ENCODE measurements around the gene PTGR3.

The PTGR3 gene

GRCh38 chr18:75167759-75168618 lies 41.0 kb downstream of the PTGR3 start:
- DNase-seq: no peak

GRCh38 chr18:75167137-75167536 lies 41.8 kb downstream of the PTGR3 start:
- no peak for DNase-seq

- no peak for DNase-seq
Measured at GRCh38 chr18:75165926-75166325, 43.0 kb downstream of the PTGR3 start.

GRCh38 chr18:75164479-75164878 lies 44.5 kb downstream of the PTGR3 start:
- no peak for DNase-seq

- no peak for DNase-seq
Measured at GRCh38 chr18:75163736-75164135, 45.2 kb downstream of the PTGR3 start.

GRCh38 chr18:75162978-75163377 lies 46.0 kb downstream of the PTGR3 start:
- no peak for DNase-seq

GRCh38 chr18:75162467-75162866 lies 46.5 kb downstream of the PTGR3 start:
- no peak for DNase-seq

- DNase-seq: no peak
Measured at GRCh38 chr18:75161256-75162028, 47.5 kb downstream of the PTGR3 start.

- no peak for DNase-seq
Measured at GRCh38 chr18:75160364-75160763, 48.6 kb downstream of the PTGR3 start.

- no peak for DNase-seq
Measured at GRCh38 chr18:75159646-75160356, 49.1 kb downstream of the PTGR3 start.

GRCh38 chr18:75159238-75159518 lies 49.8 kb downstream of the PTGR3 start:
- no peak for DNase-seq

All from effector CD4-positive, alpha-beta T cell (primary cell).